GM19455 (cell line): ENCODE measurements around the gene POLQ.
A peak's percentile ranks its signal among the peaks of the same experiment; 100 is the strongest.

ENCODE experiments used
- ATAC-seq: cut with Tn5 transposase; IDR thresholded peaks from one replicate; pipeline ENCODE4 v1.9.1; 2021; ENCODE audit not compliant: unreplicated experiment

Gene POLQ

DNA sequence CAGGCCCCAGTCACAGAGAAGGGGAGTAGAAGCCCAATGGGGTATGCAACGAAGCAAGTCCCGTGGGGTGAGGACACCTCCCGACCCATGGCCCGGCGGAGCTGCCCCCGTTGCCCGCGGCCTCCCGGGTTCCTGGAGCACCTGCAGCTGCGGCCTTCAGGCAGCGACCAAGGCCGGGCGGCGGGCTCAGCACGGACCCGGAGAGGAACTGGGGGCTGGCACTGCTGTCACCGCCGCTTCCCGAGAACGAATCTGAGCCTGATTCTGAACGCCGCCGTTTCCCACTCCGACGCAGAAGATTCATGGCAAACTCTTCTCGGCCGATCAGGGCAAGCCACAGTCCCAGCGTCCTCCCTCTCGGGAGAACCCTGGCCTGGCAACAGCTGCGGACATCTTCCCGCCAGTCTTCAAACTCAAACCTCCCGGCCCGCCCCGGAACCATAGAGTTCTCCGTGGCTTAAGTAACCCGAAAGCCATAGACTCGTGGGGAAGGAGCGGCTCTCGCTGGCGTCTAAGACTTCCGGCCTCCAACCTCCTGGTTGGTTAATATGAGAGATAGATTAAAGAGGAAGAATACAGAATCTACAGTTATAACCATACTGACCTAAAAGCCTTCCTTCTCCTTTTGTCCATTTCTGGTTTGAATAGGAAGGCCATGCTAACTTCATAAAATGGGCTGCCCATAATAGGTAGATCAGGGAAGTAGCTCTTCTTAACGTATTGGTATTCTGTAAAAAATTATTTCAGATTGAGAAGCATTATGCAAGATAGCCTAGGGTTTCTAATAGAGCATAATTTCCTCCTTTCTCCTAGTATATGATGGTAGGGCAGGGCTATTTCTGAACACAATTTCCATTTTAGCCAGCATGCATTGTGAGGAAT, at the start of gene POLQ:
Gene POLQ (minus strand): TSS at position 415 of the 882 bp plus-strand sequence. CDS start 111 bp downstream, at position 304.
- peak; percentile 72 for ATAC-seq

- ATAC-seq, result no peak
These were observed 49.1 kb upstream of the POLQ start for GRCh38 chr3:121594850-121595249.

- peak; percentile 17 for ATAC-seq
These were observed 48.0 kb upstream of the POLQ start for GRCh38 chr3:121593806-121594205.

GRCh38 chr3:121592856-121593702, 47.3 kb upstream of the POLQ start, which contains the start of gene FBXO40:
Gene FBXO40 (plus strand): TSS chr3:121593379. CDS start chr3:121620576, 27,197 bp downstream.
- ATAC-seq, result peak; percentile 60

DNA sequence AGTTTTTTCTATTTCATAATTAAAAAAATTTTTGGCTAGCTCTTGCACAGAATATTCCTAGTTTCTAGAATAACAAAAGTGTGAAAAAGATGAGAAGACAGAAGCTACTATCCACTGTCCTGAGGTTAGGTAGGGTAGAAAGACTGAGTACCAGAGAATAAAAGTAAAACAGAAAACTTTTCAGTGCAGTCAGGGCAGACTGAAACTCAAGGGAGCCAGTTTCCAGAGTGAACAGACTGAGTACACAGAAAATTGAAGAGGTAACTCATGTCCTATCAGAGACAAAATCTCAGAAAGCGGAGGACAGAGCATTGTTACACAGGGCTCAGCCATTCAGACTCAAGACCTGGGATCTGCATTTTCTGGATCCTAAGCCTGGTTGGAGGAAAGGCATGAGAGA, 38.6 kb upstream of the POLQ start:
- no peak for ATAC-seq

- no peak for ATAC-seq
These were observed 35.9 kb upstream of the POLQ start for GRCh38 chr3:121581691-121582090.

GRCh38 chr3:121574449-121574848, 28.7 kb upstream of the POLQ start:
- ATAC-seq, result no peak

- no peak for ATAC-seq
These were observed 21.9 kb upstream of the POLQ start, which contains the start of gene ARGFX for GRCh38 chr3:121567649-121568048. Gene ARGFX (plus strand): TSS chr3:121567949. CDS start chr3:121570714, 2,765 bp downstream.

- ATAC-seq, result no peak
These were observed 21.0 kb upstream of the POLQ start for GRCh38 chr3:121566773-121567172.

DNA sequence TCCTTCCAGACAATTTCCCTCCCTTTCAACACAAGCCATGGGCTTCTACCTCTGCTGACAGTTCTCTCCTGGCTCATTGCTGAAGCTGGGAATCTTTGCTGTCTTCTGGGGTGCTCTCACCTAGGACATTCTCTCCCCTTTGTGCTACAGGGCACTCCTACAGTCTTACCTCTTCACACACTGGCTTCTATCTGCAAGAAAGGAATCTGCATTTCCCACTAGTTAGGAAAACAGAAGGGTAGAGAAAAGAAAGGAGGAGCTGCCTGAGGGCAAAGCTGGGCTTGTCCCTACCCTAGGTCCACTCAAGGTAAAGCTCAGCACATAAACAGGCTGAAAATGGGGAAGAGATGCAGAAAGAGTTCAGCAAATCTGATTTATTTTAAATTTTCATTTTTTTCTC, 16.4 kb upstream of the POLQ start:
- ATAC-seq, result no peak

DNA sequence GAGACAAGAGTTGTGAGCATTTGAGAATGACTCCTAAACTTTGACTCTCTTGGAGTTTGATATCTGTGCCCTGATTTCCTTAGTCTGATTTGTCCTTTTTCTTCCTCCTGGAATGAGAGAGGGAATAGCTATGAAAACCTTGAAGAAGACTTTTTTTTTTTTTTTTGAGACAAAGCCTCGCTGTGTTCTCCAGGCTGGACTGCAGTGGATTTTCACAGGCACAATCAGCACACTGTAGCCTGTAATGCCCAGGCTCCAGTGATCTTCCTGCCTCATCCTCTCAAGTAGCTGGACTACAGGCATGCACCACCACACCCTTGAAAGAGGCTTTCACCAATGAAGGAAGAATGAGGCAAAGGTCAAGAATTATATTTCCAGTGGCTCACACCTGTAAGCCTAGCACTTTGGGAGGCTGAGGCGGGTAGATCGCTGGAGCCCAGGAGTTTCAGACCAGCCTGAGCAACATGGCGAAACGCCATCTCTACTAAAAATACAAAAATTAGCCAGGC, 11.7 kb upstream of the POLQ start:
- no peak for ATAC-seq

DNA sequence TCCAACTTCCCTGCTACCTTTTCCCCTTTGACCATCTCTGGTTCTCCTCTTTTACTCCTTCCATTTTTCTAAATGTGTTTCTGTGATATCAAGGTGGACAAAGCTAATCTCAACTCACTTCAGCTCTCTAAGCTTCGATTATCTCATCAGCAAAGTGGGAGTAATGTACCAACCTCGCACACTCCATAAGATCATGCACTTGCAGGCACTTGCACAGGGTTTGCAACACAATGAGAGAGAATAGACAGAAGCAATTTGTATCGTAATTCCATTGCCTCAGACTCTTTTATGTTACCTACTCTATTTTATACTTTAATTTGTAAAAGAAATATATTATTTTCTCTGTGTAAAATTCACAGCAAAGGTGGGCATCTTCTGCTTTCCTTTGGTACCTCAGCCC, 7.0 kb upstream of the POLQ start:
- no peak for ATAC-seq

DNA sequence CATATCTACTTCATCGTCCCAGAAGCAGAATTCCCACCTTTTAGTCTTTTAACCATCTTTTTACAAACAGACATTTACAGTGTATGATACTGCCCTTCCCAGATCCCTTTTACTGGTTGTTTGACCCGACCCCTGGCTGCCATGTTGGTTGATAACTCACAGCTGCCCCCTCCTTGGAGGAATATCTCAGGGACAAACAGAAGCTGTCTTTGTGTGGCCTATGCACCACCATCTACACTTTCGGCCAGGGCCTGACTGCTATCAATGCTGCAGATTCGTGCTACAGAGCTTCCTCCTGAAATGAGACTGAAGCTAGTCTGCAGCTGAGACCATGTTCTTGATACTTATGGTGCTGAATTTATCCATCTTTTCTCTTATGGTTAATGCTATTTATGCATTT, 6.6 kb upstream of the POLQ start:
- ATAC-seq, result no peak

DNA sequence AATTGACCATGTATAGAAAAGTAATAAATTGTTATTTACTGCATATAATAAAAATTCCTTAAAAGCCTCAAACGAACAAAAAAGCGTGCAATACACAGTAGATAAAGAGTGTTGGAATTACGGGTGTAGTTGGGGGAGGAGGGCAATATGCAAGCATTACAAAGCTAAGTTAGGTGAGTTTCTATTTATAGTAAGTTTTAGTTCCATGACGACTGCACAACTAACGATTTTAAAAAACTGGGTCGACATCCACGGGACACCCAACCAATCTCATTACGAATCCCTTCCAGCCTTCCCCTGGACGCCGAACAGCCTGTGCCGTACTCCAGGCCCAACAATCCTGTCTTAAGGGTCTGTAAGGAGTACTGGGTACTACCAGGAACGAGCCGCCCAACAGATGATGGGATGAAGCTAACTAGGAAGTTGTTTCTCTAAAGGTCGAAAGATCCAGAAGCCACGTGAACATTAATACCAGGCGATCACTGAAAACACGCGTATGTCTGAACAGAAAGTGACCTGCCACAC, 677 bp downstream of the POLQ start:
- no peak for ATAC-seq

DNA sequence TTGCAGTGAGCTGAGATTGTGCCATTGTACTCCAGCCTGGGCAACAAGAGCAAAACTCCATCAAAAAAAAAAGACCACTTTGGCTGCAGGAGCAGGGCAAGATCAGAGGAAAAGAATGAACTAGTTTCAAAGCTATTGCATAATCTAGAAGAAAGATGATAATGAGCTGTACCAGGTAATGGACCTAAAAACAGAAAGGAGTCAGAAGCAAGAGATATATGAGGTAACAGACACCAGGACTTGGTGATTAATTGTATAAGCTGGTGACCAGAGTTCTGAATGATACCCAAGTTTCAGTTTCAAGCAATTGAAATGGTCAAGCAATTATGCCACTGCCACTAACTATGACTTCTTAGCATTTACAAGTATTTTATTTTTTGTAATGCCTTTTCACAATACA, 2.9 kb downstream of the POLQ start:
- ATAC-seq, result no peak

DNA sequence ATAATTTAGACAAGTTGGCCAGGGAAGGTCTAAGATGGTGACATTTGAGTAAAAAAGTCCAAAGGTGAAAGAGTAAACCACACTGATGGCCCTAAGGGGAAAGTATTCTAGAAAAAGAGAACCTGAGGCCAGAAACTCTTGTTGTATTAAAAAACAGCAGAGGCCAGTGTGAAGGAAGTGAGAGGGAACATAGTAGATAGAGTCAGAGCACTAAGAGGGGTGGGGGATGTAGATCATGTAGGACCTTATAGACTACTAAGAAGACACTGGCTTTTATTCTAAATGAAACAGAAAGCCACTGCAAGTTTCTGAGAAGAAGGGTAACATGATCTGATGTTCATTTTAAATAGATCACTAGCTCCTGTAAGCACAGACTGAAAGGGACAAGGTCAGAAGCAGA, 14.5 kb downstream of the POLQ start:
- ATAC-seq, result no peak

- ATAC-seq, result no peak
These were observed 16.5 kb downstream of the POLQ start for GRCh38 chr3:121529308-121529707.

DNA sequence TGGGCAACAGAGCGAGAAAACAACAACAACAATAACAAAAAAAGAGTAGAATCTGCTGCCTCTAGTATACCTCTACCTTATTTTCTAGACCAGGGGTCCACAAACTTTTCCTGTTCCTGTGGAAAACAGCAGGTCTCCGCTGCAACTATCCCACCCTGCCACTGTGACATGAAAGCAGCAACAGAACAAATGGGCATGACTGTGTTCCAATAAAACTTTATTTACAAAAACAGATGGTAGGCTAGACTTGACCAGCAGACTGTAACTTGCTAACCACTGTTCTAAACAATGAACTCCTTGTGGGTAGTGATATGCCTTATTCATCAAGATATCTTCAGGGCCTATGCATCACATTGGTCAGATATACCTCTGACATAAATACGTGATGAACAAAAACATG, 25.3 kb downstream of the POLQ start:
- no peak for ATAC-seq

- no peak for ATAC-seq
These were observed 27.7 kb downstream of the POLQ start for GRCh38 chr3:121517953-121518655.

- ATAC-seq, result no peak
These were observed 29.9 kb downstream of the POLQ start for GRCh38 chr3:121515862-121516261.

GRCh38 chr3:121515313-121515712, 30.5 kb downstream of the POLQ start:
- ATAC-seq, result no peak
